NCI-H2227 (cell line): Measurements from ENCODE around the gene FCER1G.

ENCODE experiments used
- DNase-seq: peaks from one replicate; lab custom pipeline; 2025; ENCODE audit not compliant: unreplicated experiment; lab: John Stamatoyannopoulos, UW

The FCER1G gene

DNA sequence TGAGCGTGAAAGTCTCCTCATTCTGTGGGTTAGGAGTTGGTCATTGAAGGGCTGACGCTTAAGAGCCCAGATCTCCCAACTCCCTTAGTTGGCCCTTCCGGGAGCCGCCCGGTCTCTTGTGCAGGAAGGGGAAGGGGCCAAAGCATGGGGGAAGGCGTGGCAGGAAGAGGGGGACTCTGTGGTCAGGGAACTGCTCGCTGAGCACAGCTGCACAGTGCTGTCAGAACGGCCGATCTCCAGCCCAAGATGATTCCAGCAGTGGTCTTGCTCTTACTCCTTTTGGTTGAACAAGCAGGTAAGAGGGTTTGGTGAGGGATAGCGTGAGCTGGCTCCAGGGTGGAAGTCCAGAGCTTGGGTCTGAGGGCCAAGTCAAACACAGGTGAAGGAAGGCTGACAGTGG lies at the start of gene FCER1G:
Gene FCER1G, plus strand, starts transcription at position 220 of the 400 bp plus-strand sequence. Its CDS starts 27 bp downstream, at position 247.
- DNase-seq: no peak

DNA sequence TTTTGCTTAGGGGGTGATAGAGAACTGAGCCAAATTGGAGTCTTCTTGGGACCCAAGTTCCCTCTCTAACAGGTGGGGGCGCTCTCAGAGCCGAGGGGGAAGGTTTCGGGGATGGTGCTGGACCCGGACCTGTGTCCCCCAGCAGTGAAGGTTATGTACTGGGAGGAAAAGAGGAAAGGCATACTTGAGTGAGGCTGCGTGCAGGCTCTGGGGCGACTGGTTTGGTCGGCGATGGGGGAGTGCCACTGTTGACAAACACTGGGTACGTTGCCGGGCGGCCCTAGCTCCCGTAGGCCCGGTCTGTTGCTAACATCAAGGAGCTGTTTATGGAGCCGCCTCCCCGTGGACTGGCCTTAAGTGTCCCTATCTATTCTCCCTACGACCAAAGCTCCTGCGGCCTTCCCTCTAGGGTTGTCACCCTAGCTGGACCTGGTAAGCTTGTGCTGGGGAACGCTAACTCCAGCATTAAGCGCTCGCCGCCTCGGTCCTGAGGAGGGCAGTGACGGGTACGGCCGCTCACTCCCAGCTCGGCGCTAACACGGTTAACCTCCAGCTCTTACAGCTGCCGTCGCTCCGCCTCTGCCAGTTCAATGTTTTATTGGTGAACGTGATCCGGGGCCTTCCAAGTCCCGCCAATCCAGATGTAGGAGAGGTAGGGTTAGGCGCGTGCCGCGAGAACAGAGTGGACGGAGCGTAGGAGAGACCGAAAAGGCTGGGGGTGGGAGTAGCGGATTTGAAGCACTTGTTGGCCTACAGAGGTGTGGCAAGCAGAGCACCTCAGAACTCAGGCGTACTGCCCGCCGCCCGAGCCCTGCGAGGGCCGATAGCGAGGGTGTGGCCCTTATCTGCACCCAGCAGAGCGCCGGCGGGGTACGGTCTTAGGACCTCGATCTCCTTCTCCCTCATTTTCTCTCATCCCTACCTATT lies 49.1 kb upstream of the FCER1G start, which contains the start of gene PPOX:
Gene PPOX, plus strand, starts transcription at position 685 of the 927 bp plus-strand sequence. CDS start 422 bp downstream, outside the sequence.
- peak; percentile 97 for DNase-seq

DNA sequence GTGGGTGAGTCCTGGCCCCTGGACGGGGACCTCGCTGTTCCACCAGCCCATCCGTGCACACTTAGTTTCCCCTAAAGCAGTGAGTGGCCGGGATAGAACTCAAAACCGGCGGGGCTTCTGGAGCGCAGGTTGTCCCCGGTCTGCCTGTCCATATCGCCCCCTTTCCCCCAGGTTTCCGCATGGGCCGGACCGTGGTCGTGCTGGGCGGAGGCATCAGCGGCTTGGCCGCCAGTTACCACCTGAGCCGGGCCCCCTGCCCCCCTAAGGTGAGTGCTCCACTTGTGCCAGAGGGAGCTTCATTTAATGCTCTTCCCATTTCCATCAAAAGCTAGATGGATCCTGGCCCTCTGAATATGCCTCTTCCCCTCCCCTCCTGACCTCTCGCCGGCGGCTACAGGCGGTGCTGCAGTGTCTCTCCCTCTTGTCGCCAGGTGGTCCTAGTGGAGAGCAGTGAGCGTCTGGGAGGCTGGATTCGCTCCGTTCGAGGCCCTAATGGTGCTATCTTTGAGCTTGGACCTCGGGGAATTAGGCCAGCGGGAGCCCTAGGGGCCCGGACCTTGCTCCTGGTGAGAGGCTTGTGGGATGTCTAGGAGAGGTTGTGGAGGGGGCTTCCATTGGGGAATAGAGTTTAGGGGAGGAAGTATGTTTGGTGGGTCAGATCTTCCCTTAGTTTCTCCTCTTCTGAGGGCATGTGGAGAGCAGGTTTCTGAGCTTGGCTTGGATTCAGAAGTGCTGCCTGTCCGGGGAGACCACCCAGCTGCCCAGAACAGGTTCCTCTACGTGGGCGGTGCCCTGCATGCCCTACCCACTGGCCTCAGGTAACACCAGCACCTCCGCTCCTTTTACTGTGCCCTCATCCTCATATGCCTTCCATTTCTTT lies 48.2 kb upstream of the FCER1G start:
- DNase-seq: peak; percentile 43

DNA sequence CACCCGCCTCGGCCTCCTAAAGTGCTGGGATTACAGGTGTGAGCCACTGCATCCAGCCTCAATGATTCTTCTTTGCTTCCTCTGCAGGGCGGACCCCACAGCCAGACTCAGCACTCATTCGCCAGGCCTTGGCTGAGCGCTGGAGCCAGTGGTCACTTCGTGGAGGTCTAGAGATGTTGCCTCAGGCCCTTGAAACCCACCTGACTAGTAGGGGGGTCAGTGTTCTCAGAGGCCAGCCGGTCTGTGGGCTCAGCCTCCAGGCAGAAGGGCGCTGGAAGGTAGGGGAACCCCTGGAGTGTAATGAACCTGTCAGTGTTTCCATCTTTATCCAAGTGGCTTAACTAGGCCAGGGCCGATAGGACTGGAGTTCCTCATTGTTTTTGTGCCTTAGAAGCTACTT lies 46.2 kb upstream of the FCER1G start:
- no peak for DNase-seq

DNA sequence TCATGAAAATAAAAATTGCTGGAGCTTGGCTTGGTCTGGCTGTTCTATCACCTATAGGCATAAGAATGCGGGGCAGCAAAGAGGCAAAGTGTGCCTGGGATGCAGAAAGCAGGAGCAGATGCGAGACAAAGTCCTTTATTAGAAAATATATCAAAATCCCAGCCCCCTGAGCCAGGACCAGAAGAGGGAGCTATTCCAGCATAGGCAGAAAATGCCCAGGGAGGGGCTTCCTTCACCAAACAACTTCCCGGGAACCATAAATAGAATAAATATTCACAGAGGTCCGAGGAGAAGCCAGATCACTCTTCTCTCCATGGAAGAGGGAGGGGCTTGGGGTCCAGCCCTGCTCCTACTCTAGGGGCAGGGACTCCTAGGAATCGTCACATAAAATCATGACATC lies 43.9 kb upstream of the FCER1G start:
- DNase-seq: no peak

DNA sequence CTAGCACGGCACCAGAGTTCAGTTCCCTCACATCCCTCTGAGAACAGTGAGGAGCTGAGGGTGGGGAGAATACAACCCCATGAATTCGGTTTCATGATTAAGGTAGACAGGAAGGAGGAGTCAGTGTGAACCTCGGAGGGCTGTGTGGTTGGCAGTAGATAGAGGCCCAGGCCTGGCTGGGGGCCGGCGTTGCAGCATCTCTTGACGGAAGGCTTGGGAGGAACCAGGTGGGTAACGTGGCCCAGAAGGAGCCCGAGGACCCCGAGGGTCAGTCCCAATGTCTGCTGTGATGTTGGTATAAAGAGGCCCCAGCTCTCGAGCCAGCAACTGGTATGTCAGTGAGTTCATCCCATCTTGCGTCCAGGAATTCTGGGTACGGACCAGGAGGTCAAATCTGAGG lies 43.4 kb upstream of the FCER1G start:
- no peak for DNase-seq

DNA sequence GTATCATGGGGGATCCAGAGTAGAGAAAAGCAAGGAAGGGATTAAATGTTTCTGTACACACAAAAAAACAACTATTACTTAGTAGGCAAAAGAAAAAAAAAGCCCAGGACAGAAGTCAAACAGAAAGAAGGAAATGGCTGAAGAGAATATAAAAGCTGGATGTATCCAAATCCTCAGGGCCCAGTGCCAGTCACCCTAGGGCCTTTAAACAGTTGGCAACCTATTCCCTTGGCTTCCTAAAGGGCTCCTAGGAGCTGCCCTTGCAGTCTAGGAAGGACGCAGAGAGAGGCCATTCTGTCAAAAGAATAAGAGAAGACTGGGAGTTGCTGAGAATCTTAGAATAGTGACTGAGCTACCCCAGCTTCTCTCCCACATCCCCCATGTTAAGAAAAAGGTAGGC lies 42.7 kb upstream of the FCER1G start:
- no peak for DNase-seq

DNA sequence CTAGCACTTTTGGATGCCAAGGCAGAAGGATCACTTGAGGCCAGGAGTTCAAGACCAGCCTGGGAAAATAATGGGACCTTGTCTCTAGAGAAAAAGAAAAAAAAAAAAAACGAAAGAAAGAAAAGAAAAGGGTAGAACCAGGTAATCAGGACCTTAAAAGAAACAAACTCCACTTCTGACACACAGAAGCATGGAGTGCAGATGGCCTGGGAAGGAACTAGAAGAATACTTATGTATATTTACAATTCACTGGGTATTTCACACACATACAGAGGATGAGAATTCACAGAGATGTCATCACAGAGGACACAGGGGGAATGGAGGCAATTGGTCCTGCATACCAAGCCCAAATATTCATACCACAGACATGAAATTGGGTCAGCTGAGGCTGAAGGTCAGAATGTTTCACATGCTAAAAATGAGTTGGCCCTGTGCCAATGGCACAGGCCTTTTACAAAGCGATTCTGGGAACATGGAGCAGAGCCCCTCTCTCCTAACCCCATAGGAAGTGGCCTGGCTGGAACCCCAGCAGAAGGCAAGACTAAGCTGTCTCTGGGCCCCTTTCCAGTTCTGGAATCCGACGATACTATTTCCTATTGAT lies 42.2 kb upstream of the FCER1G start:
- DNase-seq: no peak

DNA sequence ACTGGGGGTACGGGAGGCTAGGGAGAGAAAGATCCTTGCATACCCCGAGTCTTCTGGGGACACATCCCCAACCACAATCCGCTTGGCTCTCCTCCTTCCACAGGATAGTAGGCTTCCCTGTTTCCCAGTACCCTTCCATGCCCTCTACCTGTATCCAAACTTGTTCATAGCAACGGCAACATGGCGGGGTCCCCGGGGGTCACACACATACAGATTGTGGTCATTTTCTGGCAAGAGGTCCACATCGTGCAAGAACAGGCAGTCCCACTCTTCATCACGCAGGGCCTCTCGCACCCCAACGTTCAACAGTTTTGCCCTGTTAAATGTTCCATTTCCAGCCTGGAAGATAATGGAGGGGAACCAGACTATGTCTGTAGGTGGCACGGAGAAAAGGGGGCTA lies 41.4 kb upstream of the FCER1G start:
- no peak for DNase-seq

DNA sequence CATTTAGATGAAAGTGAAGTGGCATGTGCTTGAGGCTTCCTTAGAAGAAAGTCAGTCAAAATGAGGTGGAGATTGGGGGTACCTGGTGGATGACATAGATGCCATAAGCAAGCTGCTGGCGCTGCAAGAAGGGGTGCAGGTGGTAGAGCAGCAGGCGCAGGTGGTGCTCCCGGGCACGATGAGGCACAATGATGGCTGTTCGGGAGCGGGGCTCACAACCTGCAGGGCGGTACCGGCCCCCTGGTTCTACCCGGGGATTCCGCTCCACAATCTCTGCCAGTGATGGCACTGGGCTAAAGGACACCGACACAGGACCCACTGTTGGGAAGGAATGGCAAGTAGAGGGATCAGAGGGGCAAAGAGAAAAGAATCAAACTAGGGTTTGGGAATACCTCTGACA lies 40.2 kb upstream of the FCER1G start:
- no peak for DNase-seq

DNA sequence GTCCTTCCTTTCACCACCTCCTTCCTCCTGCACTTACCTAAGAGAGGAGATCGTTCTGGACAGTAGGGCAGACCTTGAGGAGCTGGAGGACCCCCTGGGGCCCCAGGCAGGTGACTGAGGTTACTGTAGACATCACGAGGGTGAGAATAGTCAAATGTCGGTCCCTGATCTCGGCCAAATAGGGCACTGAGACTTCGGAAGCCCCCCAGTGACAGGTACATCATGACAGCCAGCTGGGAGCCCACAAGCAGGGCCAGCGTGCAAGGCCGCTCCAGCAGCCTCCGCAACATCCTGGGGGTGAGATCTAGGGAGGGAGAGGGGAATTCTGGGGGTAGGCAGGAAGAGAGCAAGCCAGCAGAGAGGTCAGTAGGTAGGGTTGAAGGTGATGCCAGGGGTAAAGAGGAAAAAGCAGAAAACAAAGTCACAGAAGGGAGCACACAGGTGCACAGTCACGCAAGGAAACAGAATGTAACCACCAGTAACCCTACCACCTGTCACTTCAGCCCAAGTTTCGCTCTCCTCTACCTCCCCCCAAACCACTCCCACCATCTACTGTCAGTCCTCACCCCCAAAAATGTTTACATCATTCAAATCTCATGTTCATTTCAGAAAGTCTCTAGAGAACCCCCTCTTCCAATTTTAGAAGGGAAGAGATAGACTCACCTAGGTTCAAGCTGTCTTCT lies 39.2 kb upstream of the FCER1G start:
- no peak for DNase-seq

DNA sequence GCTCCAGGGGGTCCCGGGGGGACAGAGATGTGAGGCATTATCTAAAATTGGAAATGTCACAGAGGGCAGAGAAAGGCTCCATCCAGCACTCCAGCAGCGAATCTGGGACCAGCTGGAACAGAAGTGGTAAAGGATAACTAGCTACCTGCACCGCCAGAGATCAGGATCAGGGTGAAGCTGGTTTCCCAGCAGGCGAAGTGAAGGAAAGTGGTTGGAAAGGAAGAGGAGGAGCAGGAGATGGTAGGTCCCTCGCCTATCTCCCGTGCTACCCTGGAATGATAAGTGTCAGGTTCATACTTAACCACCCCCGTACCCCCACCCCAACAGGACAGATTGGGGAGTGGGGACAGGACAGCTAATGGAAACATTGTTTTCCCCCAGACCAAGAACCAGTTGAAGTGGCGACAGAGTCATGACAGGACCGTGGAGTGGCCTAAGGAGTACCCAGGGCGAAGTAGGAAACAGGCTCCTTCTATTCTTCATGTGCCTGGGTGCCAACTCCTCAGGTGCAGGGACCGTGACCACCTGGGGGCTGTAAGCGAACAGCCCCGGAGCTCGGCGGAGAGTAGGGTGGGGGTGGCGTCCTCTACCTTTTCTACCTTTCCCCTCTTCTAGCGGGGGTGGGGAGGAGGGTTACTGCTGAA lies 38.5 kb upstream of the FCER1G start:
- DNase-seq: no peak

DNA sequence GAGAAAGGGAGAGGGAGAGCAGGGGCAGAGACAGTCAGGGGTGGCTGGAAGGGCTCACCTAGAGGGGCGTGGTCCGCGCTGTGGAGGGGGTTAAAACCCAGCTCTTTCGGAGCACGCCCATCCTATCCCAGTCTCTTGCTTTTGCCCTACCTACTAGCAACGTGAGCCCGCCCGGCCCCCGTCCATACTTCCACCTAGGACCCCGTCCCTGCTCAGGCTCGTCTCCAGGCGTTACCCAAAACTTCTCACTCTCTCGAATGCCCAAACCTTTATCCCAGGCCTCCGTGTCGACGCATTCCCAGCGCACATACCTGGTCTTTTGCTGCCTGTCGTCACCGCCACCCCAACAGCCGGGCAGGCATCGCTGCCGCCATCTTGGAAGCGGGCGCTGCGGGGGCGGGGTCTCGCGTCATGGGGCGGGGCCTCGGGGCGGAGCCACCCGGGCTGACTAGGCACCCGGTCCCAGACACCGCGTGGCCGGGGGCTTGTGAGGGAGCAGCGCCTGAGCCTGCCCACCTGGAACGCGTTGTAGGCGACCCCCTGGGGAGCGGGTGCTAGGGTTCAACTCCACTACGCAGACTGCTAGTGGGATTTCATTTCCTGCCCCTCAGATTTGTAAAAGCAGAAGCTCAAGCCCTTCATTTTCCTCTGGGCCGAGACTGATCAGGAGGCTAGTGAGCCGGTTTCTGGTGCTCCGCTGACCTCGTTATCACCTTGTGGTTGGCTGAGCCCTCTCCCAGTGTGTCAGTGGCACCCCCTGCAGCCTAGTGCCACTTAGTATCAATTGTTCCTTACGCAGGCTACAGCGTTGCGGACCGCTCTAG lies 37.8 kb upstream of the FCER1G start, which contains the start of gene B4GALT3:
Gene B4GALT3, minus strand, starts transcription at position 396 of the 824 bp plus-strand sequence. CDS start 1,447 bp downstream, outside the sequence.
- peak; percentile 89 for DNase-seq

DNA sequence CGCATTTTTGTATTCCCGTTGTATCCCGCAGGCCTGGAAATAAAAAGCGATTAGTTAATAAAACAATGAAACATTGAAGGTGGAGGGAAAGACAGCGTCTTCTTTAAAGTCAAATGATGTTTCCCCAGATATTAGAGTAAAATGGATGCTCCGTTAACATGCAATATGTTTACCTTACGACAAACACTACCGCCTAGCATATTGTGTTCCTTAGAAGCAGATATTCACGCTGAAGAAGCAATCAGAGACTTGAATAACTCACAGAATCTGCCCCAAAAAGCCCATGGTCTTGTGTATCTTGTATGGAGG lies 37.2 kb upstream of the FCER1G start:
- no peak for DNase-seq

DNA sequence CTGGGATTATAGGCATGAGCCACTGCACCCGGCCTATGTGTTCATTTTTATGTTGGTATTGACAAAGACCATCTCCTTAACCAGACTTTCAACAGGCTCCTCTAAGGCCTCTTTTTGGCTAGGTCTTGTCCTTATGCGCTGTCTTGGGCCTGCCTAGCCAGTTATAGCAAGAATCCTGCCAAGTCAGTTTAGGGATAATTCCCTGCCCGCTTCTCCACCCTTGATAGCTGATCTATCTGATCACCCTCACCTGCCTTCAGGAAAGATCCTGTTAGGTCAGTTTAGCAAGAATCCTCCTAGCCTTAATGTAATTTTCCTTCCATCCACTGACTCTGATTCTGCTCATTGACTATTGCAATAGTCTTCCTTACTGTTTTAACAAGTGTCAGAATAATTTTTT lies 35.4 kb upstream of the FCER1G start:
- DNase-seq: no peak

DNA sequence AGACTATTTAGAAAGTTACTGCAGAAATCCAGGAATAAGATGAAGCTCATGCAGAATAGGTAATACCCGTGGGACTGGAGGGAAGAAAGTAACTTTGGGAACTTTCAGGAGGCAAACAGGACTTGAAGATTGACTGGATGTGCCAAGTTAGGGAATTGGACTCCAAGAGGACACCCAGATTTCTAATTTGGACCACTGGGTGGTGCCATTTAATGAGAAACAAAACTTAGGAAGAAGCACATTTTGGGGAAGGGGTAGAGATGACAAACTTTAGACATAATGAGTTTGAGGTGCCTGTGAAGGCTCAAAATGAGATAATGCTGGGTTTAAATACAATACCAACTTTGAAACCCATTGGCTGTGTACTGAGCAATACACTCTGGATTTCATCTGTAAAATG lies 34.5 kb upstream of the FCER1G start:
- no peak for DNase-seq

DNA sequence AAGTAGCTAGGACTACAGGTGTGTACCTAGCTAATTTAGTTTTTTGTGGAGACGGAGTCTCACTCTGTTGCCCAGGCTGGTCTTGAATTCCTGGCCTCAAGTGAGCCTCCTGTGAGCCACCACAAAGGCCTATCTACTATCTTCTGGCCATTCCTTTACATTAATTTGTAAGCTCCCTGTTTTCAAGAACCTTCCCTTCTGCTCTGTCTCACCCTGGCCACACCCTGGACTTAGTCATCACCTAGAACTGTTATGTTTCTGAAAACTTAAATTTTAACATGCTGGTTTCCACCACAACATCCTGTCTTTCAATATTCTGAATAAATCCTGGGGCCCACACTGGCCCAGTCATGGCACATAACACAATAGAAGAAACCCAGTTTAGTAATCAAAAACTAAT lies 32.9 kb upstream of the FCER1G start:
- DNase-seq: no peak

DNA sequence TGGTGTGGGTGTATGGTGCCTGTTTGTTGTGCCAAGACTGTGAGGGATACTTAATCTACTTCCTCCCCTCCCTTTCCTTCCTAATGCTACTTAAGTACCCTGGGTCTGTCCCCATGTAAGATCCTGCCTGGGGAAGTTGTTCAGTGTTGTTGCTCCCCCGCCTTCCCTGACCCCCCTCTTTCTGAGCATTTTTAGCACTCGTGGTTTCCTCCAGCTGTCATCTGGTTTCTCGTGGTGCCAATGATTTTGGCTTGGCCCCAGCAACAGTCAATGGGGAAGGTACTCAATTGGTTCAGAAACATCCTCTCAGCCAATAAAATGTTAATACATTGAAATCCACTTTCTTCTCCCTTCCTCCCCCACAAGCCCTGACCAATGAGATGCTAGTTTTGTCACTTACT lies 29.8 kb upstream of the FCER1G start:
- no peak for DNase-seq

DNA sequence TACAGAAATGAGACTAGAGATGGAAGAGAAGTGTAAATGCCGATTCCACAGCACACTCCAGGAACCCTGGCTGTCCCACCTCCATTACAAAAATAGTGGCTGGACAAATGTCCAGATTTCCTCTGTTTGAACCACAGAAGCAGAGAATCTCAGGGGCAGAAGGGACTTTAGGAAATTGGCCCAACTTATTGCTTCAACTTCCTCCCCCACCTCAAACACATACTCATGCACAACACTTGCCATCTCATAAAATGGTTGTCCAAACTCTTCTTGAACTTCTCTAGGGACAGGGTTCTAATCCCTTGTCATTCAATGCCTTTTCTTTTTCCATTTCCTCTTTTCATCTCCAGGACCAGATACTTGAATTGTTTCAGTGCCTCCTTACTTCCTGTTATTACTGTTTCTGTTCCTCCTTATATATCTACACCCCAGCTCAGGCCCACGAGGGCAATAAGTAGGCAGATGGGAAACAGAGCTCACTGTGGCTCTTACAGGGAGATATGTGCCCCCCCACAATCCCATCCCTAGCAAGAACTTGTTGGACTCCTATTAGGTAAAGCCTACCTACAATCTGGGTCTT lies 29.3 kb upstream of the FCER1G start:
- DNase-seq: no peak
